PC-3 (cell line): Measurements from ENCODE around the gene BTBD2. TPM values are rescaled to one million over a fixed set of nuclear protein-coding genes. Genes with fewer than 3 reads are reported as not detected.
"Not testable (repeated sequence)": the region's sequence is repeated elsewhere in the genome, so short reads cannot be mapped to it uniquely, and the experiment has no call there.

ENCODE experiments used
- ATAC-seq: fragments of 200-7000 bp; cut with Tn5 transposase; 2 replicates; pipeline ENCODE4 v1.9.1; 2020; ENCODE audit warnings: mild to moderate bottlenecking, moderate library complexity
- BruUV-seq: library from RNA; stranded (reverse); fragments of 400-500 nt; replicated peaks from 2 replicates; lab custom pipeline; 2021; lab: Mats Ljungman, UMichigan
- CTCF ChIA-PET: fragments of 300-600 bp; sonication (Branson Sonifier 250); formaldehyde crosslinking; loops from one replicate; lab custom pipeline; 2022; ENCODE audit warnings: antibody characterized with exemption; lab: Charles Lee
- POLR2A ChIA-PET: fragments of 300-600 bp; sonication (Branson Sonifier 250); formaldehyde crosslinking; loops from one replicate; lab custom pipeline; 2022; ENCODE audit warnings: antibody characterized with exemption; ENCODE audit not compliant: unreplicated experiment; lab: Charles Lee
- DNase-seq: peaks from one replicate; pipeline ENCODE4 v3.0.0-alpha.2; 2015
- H2AFZ ChIP-seq: fragments of 300-600 bp; sonication (generic); 2 replicates; pipeline ENCODE4 v1.6.0; 2016; ENCODE audit warnings: antibody characterized with exemption, low read length
- H3F3A ChIP-seq: fragments of 300-600 bp; sonication (generic); one replicate; pipeline ENCODE4 v1.6.0; 2017; ENCODE audit warnings: antibody characterized with exemption, low read length, control low read depth, mild to moderate bottlenecking; ENCODE audit not compliant: unreplicated experiment
- H3K27ac ChIP-seq: fragments of 300-600 bp; sonication (generic); 2 replicates; pipeline ENCODE4 v1.5.1; 2016; ENCODE audit warnings: mild to moderate bottlenecking, low read length
- H3K27me3 ChIP-seq: fragments of 300-600 bp; sonication (generic); 2 replicates; pipeline ENCODE4 v1.6.1; 2016; ENCODE audit warnings: low read length, mixed read lengths
- H3K36me3 ChIP-seq: fragments of 300-600 bp; sonication (generic); 2 replicates; pipeline ENCODE4 v1.6.1; 2016; ENCODE audit warnings: low read depth, mixed run types, low read length, mixed read lengths
- H3K4me1 ChIP-seq: fragments of 300-600 bp; sonication (generic); 2 replicates; pipeline ENCODE4 v1.5.1; 2016; ENCODE audit warnings: low read length; ENCODE audit not compliant: insufficient read depth
- H3K4me2 ChIP-seq: fragments of 300-600 bp; sonication (generic); 2 replicates; pipeline ENCODE4 v1.6.0; 2016; ENCODE audit warnings: low read length
- H3K4me3 ChIP-seq: fragments of 300-600 bp; sonication (generic); 2 replicates; pipeline ENCODE4 v1.5.1; 2016; ENCODE audit warnings: mild to moderate bottlenecking, low read length, mixed read lengths
- H3K79me2 ChIP-seq: fragments of 300-600 bp; sonication (generic); 2 replicates; pipeline ENCODE4 v1.6.1; 2017; ENCODE audit warnings: low read length, mixed read lengths
- H3K9ac ChIP-seq: fragments of 300-600 bp; sonication (generic); 2 replicates; pipeline ENCODE4 v1.6.0; 2016; ENCODE audit warnings: mild to moderate bottlenecking, low read length
- H3K9me2 ChIP-seq: fragments of 300-600 bp; sonication (generic); replicated peaks from 2 replicates; pipeline ENCODE4 v1.6.1; 2016; ENCODE audit warnings: mixed run types, low read length, mixed read lengths
- H3K9me3 ChIP-seq: fragments of 300-600 bp; sonication (generic); 2 replicates; pipeline ENCODE4 v1.6.1; 2016; ENCODE audit warnings: low read length, mixed read lengths
- H4K20me1 ChIP-seq: fragments of 300-600 bp; sonication (generic); 2 replicates; pipeline ENCODE4 v1.6.1; 2016; ENCODE audit warnings: low read length, mixed read lengths
- CTCF ChIP-seq: fragments of 300-600 bp; sonication (generic); conservative IDR thresholded peaks from 2 replicates; pipeline ENCODE4 v1.5.1; 2017; ENCODE audit warnings: antibody characterized with exemption, low read depth, mild to moderate bottlenecking, low read length
- EZH2 ChIP-seq: fragments of 300-600 bp; sonication (generic); IDR thresholded peaks from one replicate; pipeline ENCODE4 v1.6.1; 2017; ENCODE audit warnings: antibody characterized with exemption, mild to moderate bottlenecking, low read length; ENCODE audit not compliant: unreplicated experiment
- EZH2phosphoT487 ChIP-seq: fragments of 300-600 bp; sonication (generic); IDR thresholded peaks from 2 replicates; pipeline ENCODE4 v1.6.1; 2018; ENCODE audit warnings: mild to moderate bottlenecking, antibody characterized with exemption, low read length, borderline replicate concordance
- intact Hi-C: fragments of 100-400 bp; cut with micrococcal nuclease; formaldehyde crosslinking; loops from 2 replicates; pipeline ENCODE4 v1.9.0; 2023
- total RNA-seq: library from RNA; depleted of rRNA; stranded (reverse); fragments of >200 nt; gene quantifications from 2 replicates; pipeline ENCODE4 v1.2.3, GENCODE V29; 2014

The BTBD2 gene
- total RNA-seq, 1 experiment from 2014 or later: 72.0 TPM

DNA sequence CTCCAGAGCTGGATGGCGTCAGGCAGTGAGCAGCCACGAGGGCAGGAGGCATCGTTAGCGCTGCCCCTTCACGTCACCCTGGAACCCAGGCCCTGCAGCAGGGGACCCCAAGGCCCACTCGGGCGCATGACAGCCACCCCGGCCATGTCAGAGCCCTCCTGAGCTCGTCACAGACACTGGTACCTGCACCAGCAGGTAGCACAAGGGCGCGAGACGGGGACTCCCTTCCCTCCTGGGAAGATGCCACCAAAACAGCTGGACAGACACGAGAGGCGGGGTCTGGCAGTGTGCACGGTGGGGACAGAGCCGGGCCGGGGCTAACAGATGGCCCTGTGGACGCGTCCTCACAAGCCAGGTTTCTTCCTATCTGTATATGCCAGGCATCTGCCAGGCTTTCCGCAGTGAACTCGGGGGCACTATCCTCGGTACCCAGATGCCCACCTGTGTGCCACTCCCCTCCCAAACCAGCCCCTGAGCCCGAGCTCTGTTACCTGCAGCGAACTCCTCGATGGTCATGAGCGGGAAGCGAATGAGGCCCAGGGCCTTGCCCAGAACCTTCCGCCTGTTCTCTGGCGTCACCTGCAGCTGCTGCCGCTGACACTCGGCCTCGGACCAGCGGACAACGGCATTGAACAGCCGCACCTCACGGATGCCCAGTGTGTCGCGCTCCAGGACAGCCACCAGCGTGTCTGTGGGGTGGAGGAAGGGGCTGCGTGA, 25.8 kb downstream of the BTBD2 start:
- no peaks in the 10 kb centered on the region for H3K4me1 ChIP-seq
- no TSS peak for BruUV-seq
- no peak overlapping the region for H3K4me2 ChIP-seq
- no peaks in the 10 kb centered on the region for H3K9me3 ChIP-seq
- no peaks in the 10 kb centered on the region for H3K9me2 ChIP-seq
- H3K9ac ChIP-seq: no peak overlapping the region
- H3K27me3 ChIP-seq: no peaks in the 10 kb centered on the region
- peaks cover 5% of the 10 kb centered on the region for H3K36me3 ChIP-seq
- intact Hi-C loops: no loop called here
- no peak overlapping the region for H2AFZ ChIP-seq
- POLR2A ChIA-PET: no interaction called here
- TF ChIP-seq EZH2: no peak
- no peak for TF ChIP-seq EZH2phosphoT487
- no peak for TF ChIP-seq CTCF
- no peaks in the 10 kb centered on the region for H4K20me1 ChIP-seq
- H3K79me2 ChIP-seq: no peaks in the 10 kb centered on the region
- no peak for DNase-seq
- no peak for ATAC-seq
- CTCF ChIA-PET: no interaction called here
- H3F3A ChIP-seq: no peaks in the 10 kb centered on the region
- no peak overlapping the region for H3K27ac ChIP-seq
- no peak overlapping the region for H3K4me3 ChIP-seq

DNA sequence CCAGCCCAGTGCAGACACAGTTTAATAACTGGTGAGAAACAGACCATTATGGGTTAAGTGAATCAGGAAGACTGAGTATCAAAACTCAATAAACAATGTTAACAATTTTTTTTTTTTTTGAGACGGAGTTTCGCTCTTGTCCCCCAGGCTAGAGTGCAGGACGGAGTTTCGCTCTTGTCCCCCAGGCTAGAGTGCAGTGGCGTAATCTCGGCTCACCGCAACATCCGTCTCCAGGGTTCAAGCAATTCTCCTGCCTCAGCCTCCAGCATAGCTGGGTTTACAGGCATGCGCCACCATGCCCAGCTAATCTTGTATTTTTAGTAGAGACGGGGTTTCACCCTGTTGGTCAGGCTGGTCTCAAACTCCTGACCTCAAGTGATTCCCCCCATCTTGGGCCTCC, 27.1 kb downstream of the BTBD2 start:
- H2AFZ ChIP-seq, H3K79me2 ChIP-seq, POLR2A ChIA-PET, H3K4me3 ChIP-seq, DNase-seq, H4K20me1 ChIP-seq, H3K4me2 ChIP-seq, BruUV-seq, intact Hi-C loops, CTCF ChIA-PET, H3F3A ChIP-seq, H3K9ac ChIP-seq, H3K4me1 ChIP-seq, H3K36me3 ChIP-seq, H3K9me3 ChIP-seq, H3K27me3 ChIP-seq, ATAC-seq, H3K9me2 ChIP-seq, H3K27ac ChIP-seq: not testable (repeated sequence)

DNA sequence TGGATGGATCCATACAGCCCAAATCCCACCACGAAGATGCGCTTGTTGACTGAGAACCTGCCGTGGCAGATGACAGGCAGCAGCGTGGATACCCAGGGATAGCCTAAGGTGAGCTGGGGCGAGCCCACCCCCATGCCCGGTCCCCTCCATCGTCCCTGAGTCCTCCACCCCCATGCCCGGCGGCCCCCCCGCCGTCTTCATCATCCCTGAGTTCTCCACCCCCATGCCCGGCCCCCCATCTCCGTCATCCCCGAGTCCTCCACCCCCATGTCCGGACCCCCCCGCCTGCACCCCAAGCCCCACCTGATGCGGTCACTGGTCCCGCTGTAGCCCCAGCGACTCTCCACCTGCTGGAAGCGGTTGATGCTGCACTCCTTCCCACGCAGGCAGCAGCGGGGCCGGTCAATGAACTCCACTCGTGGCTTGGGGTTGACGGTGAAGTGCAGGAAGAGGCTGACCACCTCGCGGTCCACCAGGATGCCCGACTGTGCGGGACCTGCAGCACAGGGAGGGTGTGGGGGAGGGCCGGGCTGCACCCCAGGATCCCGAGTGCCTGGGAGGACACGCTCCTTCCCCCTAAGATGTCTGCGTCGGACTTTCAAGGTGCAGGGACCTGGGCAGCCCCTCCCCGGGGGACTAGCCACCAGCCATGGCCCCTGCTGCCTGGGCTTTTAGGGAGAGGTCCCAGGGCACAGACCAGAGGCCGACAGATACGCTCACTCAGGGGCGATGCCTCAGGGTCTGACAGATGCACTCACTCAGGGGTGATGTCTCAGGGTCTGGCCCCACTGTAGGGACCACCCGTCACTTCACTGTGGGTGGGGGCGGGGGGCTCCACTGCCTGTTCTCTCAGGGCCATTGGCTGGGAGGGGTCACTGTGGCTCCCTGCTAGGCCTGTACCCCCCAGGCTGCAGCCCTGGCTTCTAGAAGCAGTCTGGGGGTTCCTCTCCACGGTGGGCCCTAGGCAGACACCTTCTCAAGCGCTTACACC, 28.0 kb downstream of the BTBD2 start:
- Histone ChIP-seq H3K9me3 (no peaks in the 10 kb centered on the region), H3K79me2 (no peaks in the 10 kb centered on the region), H3K36me3 (peaks cover 5% of the 10 kb centered on the region), H3K27me3 (no peaks in the 10 kb centered on the region), H2AFZ (no peak overlapping the region), H4K20me1 (no peaks in the 10 kb centered on the region), H3K4me3 (no peak overlapping the region), H3F3A (no peaks in the 10 kb centered on the region), H3K4me2 (no peak overlapping the region), H3K9ac (no peak overlapping the region), H3K9me2 (no peaks in the 10 kb centered on the region), H3K4me1 (no peaks in the 10 kb centered on the region), H3K27ac (no peak overlapping the region)
- intact Hi-C loops: no loop called here
- ATAC-seq (no peak), DNase-seq (no peak)
- POLR2A ChIA-PET: no interaction called here
- no peak for TF ChIP-seq EZH2phosphoT487
- no peak for TF ChIP-seq EZH2
- TF ChIP-seq CTCF: no peak
- CTCF ChIA-PET: no interaction called here
- no TSS peak for BruUV-seq
